Measurements from ENCODE around the gene GRK7. TPM values are rescaled to one million over a fixed set of nuclear protein-coding genes. Genes with fewer than 3 reads are reported as not detected.

Gene GRK7
- total RNA-seq, 4 donors from 2014 or later = 0.11 TPM; not detected in 3

- no peaks in the 10 kb centered on the region for H3K9me3 ChIP-seq
- TF ChIP-seq EP300 (IDR thresholded peaks at IDR 0.05) (no peak), POLR2AphosphoS5 (IDR thresholded peaks at IDR 0.05) (no peak), POLR2A (IDR thresholded peaks at IDR 0.05; ENCODE audit: low read depth) (no peak)
- TF ChIP-seq, protein P1, sequence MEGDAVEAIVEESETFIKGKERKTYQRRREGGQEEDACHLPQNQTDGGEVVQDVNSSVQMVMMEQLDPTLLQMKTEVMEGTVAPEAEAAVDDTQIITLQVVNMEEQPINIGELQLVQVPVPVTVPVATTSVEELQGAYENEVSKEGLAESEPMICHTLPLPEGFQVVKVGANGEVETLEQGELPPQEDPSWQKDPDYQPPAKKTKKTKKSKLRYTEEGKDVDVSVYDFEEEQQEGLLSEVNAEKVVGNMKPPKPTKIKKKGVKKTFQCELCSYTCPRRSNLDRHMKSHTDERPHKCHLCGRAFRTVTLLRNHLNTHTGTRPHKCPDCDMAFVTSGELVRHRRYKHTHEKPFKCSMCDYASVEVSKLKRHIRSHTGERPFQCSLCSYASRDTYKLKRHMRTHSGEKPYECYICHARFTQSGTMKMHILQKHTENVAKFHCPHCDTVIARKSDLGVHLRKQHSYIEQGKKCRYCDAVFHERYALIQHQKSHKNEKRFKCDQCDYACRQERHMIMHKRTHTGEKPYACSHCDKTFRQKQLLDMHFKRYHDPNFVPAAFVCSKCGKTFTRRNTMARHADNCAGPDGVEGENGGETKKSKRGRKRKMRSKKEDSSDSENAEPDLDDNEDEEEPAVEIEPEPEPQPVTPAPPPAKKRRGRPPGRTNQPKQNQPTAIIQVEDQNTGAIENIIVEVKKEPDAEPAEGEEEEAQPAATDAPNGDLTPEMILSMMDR (IDR thresholded peaks at IDR 0.05) = no peak
- DNase-seq (ENCODE audit: extremely low spot score) = no peak
- intact Hi-C loops (cut with DNase I) = no loop called here
- 95% methylated on average over 2 of the region's 2 CpGs for WGBS
- no peaks in the 10 kb centered on the region for H3K4me1 ChIP-seq
- H3K27me3 ChIP-seq = no peaks in the 10 kb centered on the region
- no peak overlapping the region for H3K27ac ChIP-seq (replicated peaks in 1 of 4)
- no peak overlapping the region for H3K4me3 ChIP-seq
- H3K36me3 ChIP-seq = no peaks in the 10 kb centered on the region
Observed at GRCh38 chr3:141764045-141764444, 837 bp downstream of the GRK7 start.

GRCh38 chr3:141764465-141764864, 1.3 kb downstream of the GRK7 start:
- Histone ChIP-seq H3K36me3 (no peaks in the 10 kb centered on the region), H3K4me1 (no peaks in the 10 kb centered on the region), H3K4me3 (no peak overlapping the region), H3K27ac (replicated peaks in 1 of 4) (no peak overlapping the region), H3K9me3 (no peaks in the 10 kb centered on the region), H3K27me3 (no peaks in the 10 kb centered on the region)
- 96% methylated on average over 1 of the region's 1 CpG for WGBS
- TF ChIP-seq POLR2A (IDR thresholded peaks at IDR 0.05; ENCODE audit: low read depth) (no peak), POLR2AphosphoS5 (IDR thresholded peaks at IDR 0.05) (no peak), EP300 (IDR thresholded peaks at IDR 0.05) (no peak)
- TF ChIP-seq, protein P1 (IDR thresholded peaks at IDR 0.05) = no peak
- intact Hi-C loops (cut with DNase I) = no loop called here
- no peak for DNase-seq (ENCODE audit: extremely low spot score)

DNA sequence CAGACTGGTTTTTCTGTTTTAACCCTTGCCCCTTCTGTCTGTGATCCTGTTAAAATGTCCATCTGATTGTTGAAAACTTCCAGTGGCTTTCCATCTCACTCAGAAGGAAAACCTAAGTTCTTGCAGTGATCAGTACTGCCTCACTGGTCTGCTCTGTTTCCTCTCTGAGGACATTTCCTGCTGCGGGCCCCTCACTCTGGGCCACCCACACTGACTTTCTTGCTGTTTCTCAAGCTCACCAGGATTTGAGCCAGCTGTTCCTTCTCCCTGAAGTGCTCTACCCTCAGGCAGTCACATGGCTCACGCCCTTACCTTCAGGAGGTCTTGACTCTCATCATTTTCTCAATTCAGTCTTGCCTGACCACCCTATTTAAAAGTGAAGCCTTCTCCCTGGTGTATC, 1.8 kb downstream of the GRK7 start:
- Histone ChIP-seq H3K27ac (replicated peaks in 1 of 4) (no peak overlapping the region), H3K9me3 (no peaks in the 10 kb centered on the region), H3K4me1 (no peaks in the 10 kb centered on the region), H3K4me3 (no peak overlapping the region), H3K27me3 (no peaks in the 10 kb centered on the region), H3K36me3 (no peaks in the 10 kb centered on the region)
- intact Hi-C loops (cut with DNase I) = no loop called here
- TF ChIP-seq POLR2A (IDR thresholded peaks at IDR 0.05; ENCODE audit: low read depth) (no peak), POLR2AphosphoS5 (IDR thresholded peaks at IDR 0.05) (no peak), EP300 (IDR thresholded peaks at IDR 0.05) (no peak)
- TF ChIP-seq, protein P1 (IDR thresholded peaks at IDR 0.05) = no peak
- WGBS = 78% methylated on average over 2 of the region's 2 CpGs
- DNase-seq (ENCODE audit: extremely low spot score) = no peak

DNA sequence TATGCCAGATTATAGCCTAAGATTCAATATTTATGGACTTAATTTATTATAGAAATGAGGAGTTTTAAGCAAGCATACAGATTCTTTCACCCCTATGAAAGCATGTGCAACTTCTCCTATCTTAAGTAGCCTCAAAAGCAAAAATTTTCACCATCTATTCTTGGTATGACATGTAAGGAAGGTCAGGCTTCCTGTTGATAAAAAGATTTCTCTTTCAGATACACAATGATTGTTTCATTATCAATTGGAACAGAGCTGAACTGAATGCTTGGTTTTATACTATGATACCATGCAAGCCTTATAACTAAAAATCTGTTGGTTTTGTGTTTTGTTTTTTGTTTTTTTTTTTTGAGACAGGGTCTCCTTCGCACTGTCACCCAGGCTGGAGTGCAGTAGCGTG, 3.9 kb downstream of the GRK7 start:
- no peaks in the 10 kb centered on the region for H3K9me3 ChIP-seq
- no peak overlapping the region for H3K27ac ChIP-seq (replicated peaks in 1 of 4)
- intact Hi-C loops (cut with DNase I) = no loop called here
- TF ChIP-seq, protein P1 (IDR thresholded peaks at IDR 0.05) = no peak
- TF ChIP-seq POLR2A (IDR thresholded peaks at IDR 0.05; ENCODE audit: low read depth) (no peak), EP300 (IDR thresholded peaks at IDR 0.05) (no peak), POLR2AphosphoS5 (IDR thresholded peaks at IDR 0.05) (no peak)
- no peaks in the 10 kb centered on the region for H3K36me3 ChIP-seq
- no peak overlapping the region for H3K4me3 ChIP-seq
- H3K27me3 ChIP-seq = no peaks in the 10 kb centered on the region
- 90% methylated on average over 2 of the region's 2 CpGs for WGBS
- H3K4me1 ChIP-seq = no peaks in the 10 kb centered on the region
- DNase-seq (ENCODE audit: extremely low spot score) = no peak

GRCh38 chr3:141769221-141769894, 6.2 kb downstream of the GRK7 start:
- no peaks in the 10 kb centered on the region for H3K9me3 ChIP-seq
- intact Hi-C loops (cut with DNase I) = no loop called here
- H3K4me3 ChIP-seq = no peak overlapping the region
- no peak overlapping the region for H3K27ac ChIP-seq (replicated peaks in 1 of 4)
- no peaks in the 10 kb centered on the region for H3K27me3 ChIP-seq
- no peaks in the 10 kb centered on the region for H3K36me3 ChIP-seq
- WGBS = 54% methylated on average over 6 of the region's 6 CpGs
- DNase-seq (ENCODE audit: extremely low spot score) = no peak
- no peak for TF ChIP-seq POLR2A (IDR thresholded peaks at IDR 0.05; ENCODE audit: low read depth)
- TF ChIP-seq, protein P1 (IDR thresholded peaks at IDR 0.05) = no peak
- no peak for TF ChIP-seq EP300 (IDR thresholded peaks at IDR 0.05)
- TF ChIP-seq POLR2AphosphoS5 (IDR thresholded peaks at IDR 0.05) = no peak
- H3K4me1 ChIP-seq = no peaks in the 10 kb centered on the region
